SK-N-MC (cell line): ENCODE results near the gene ERGIC1.

ENCODE experiments used
- EZH2 ChIP-seq: fragments of 200-600 bp; sonication (generic); IDR thresholded peaks from one replicate; pipeline ENCODE4 v1.6.1; 2017; ENCODE audit warnings: antibody characterized with exemption
- POLR2AphosphoS5 ChIP-seq: IDR thresholded peaks from 2 replicates; pipeline ENCODE4 v1.6.1; 2012; ENCODE audit warnings: mild to moderate bottlenecking, low read depth, low read length, borderline replicate concordance

- TF ChIP-seq EZH2 (no peak), POLR2AphosphoS5 (no peak)
Observed at GRCh38 chr5:172972552-172972951, 138.5 kb downstream of the ERGIC1 start.
